ENCODE results near the gene LRRC43. TPM values are rescaled to one million over a fixed set of nuclear protein-coding genes. Genes with fewer than 3 reads are reported as not detected.

LRRC43 gene
- total and polyA plus RNA-seq, 12 donors, result 0.17 to 4.5 (median 1.1) TPM

GRCh38 chr12:122158700-122159285 is 24.1 kb upstream of the LRRC43 start:
- Histone ChIP-seq H3K27ac (no peak overlapping the region), H3K4me3 (no peak overlapping the region), H3K4me1 (replicated peaks in 1 of 2) (no peaks in the 10 kb centered on the region), H3K9me3 (replicated peaks in 1 of 3) (no peaks in the 10 kb centered on the region), H3K27me3 (no peaks in the 10 kb centered on the region), H3K36me3 (replicated peaks in 1 of 2) (no peaks in the 10 kb centered on the region)
- intact Hi-C loops (cut with DNase I), result no loop called here
- 85 to 92% (median 89%) methylated on average over 7 of the region's 7 CpGs for WGBS, 4 donors
- TF ChIP-seq POLR2A (IDR thresholded peaks at IDR 0.05) (no peak), CTCF (IDR thresholded peaks at IDR 0.05) (no peak)
- DNase-seq, result no peak

- Histone ChIP-seq H3K9me3 (replicated peaks in 1 of 3) (no peaks in the 10 kb centered on the region), H3K36me3 (replicated peaks in 1 of 2) (no peaks in the 10 kb centered on the region), H3K27ac (no peak overlapping the region), H3K27me3 (no peaks in the 10 kb centered on the region), H3K4me3 (no peak overlapping the region), H3K4me1 (replicated peaks in 1 of 2) (no peaks in the 10 kb centered on the region)
- no peak for DNase-seq
- TF ChIP-seq CTCF (IDR thresholded peaks at IDR 0.05), result no peak
- no peak for TF ChIP-seq POLR2A (IDR thresholded peaks at IDR 0.05)
- 60 to 79% (median 72%) methylated on average over 4 of the region's 4 CpGs for WGBS, 4 donors
- intact Hi-C loops (cut with DNase I), result no loop called here
Measured at GRCh38 chr12:122159882-122160281, 23.0 kb upstream of the LRRC43 start.

GRCh38 chr12:122160761-122161160 is 22.2 kb upstream of the LRRC43 start:
- 83 to 88% (median 88%) methylated on average over 11 of the region's 11 CpGs for WGBS, 4 donors
- Histone ChIP-seq H3K9me3 (replicated peaks in 1 of 3) (no peaks in the 10 kb centered on the region), H3K4me3 (no peak overlapping the region), H3K4me1 (replicated peaks in 1 of 2) (no peaks in the 10 kb centered on the region), H3K27me3 (no peaks in the 10 kb centered on the region), H3K27ac (no peak overlapping the region), H3K36me3 (replicated peaks in 1 of 2) (no peaks in the 10 kb centered on the region)
- DNase-seq, result no peak
- TF ChIP-seq POLR2A (IDR thresholded peaks at IDR 0.05), result no peak
- no peak for TF ChIP-seq CTCF (IDR thresholded peaks at IDR 0.05)
- intact Hi-C loops (cut with DNase I), result no loop called here

- Histone ChIP-seq H3K27me3 (no peaks in the 10 kb centered on the region), H3K9me3 (replicated peaks in 1 of 3) (no peaks in the 10 kb centered on the region), H3K4me3 (no peak overlapping the region), H3K27ac (no peak overlapping the region), H3K4me1 (replicated peaks in 1 of 2) (no peaks in the 10 kb centered on the region), H3K36me3 (replicated peaks in 1 of 2) (no peaks in the 10 kb centered on the region)
- TF ChIP-seq CTCF (IDR thresholded peaks at IDR 0.05), result no peak
- no peak for DNase-seq
- intact Hi-C loops (cut with DNase I), result no loop called here
- 66 to 69% (median 68%) methylated on average over 8 of the region's 8 CpGs for WGBS, 4 donors
Measured at GRCh38 chr12:122161682-122162081, 21.2 kb upstream of the LRRC43 start.
